HG02610 (cell line): ENCODE measurements around the gene CCDC170.
"Not testable (repeated sequence)": the region's sequence is repeated elsewhere in the genome, so short reads cannot be mapped to it uniquely, and the experiment has no call there.

ENCODE experiments used
- ATAC-seq: cut with Tn5 transposase; IDR thresholded peaks from one replicate; pipeline ENCODE4 v1.9.1; 2021; ENCODE audit warnings: mild to moderate bottlenecking, moderate library complexity; ENCODE audit not compliant: unreplicated experiment

The CCDC170 gene

DNA sequence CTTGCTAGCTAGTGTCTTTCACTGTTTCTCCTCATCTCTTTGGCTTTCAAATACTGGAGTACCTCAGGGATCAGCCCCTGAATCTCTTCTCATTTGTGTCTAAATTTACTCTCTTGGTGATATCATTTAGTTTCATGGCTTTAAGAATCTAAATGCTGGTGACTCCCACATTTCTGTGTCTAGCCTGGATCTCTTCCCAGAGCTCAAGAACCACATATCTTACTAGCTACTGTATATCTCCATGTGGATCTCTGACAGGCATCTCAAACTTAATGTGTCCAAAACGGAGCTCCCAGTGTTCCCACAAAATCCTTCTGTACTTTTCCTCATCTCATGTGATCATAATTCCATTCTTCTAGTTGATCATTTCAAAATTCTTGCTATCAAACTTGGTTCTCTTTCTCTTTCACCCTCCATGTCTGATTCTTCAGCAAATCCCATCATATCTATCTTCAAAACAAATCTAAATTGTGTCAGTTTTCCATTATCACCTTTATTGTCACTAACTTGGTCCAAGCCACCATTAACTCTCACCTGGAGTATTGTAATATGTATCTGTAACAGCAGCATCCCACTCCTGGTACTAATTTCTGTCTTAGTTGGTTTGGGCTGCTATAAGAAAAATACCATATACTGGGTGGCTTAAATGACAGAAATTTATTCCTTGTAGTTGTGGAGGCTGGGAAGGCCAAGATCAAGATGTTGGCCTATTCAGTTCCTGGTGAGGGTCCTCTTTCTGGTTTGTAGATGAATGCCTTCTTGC, 45.9 kb downstream of the CCDC170 start:
- no peak for ATAC-seq

DNA sequence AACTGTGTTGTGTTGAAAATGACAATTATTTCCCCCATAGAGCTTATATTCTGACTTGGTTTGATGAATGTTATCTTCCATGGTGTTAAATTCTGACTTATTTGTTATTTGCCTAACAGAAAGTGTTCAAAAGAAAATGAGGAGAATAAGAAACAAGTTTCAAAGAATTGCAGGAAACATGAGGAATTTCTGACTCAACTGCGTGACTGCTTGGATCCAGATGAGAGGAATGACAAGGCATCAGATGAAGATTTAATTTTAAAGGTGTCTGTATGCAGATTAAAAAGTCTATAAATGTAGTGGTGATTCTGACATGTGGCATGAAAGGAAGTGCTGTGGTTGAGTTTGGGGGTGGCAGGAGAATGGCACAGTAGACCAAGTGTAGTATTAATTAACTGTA, 50.6 kb downstream of the CCDC170 start:
- ATAC-seq, result no peak

DNA sequence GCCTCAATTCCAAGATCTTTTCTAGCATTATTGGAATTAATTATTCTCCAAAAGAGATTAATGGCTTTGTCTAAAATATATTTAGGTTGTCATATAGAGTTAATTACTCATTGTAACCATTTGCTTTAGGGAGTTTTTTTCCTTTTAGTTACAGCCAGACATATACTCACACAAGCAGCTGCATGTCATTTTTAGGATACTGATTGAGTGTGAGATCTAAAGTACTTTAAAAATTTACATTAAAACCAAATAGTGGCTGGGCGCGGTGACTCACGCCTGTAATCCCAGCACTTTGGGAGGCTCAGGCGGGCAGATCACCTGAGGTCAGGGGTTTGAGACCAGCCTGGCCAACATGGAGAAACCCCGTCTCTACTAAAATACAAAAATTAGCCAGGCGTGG, 51.1 kb downstream of the CCDC170 start:
- not testable (repeated sequence) for ATAC-seq

DNA sequence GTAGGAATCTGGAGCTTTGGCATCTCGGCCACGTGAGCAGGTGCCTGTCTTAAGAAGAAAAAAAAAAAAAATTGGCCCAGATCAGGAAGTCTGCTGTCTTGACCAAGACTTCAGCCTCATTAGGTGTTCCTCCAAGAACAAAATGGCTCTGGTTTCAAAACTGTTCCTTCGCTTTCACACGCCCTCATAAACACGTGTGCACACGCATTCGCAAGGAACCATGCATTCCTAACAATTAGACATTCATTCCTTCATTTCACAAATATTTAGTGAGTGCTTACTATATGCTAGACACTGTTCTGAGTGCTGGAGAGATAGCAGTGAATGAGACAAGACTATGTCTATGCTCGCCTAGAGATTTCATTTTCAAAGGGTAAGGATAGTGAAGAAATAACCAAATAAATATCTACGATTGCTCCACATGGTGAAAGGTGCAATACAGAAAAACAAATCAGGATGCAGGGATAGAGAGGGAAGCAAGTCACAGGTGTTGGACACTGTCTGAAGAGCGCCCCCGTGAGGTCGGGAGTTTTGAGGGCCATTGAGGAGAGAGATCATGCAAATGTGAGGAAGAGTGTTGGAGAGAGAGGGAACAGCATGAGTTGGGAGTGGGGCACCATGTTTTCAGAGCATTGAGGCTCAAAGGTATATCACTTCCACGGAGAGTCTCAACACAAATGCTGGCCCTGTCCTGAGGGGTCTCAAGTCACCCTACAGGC, 53.3 kb downstream of the CCDC170 start:
- ATAC-seq, result no peak

DNA sequence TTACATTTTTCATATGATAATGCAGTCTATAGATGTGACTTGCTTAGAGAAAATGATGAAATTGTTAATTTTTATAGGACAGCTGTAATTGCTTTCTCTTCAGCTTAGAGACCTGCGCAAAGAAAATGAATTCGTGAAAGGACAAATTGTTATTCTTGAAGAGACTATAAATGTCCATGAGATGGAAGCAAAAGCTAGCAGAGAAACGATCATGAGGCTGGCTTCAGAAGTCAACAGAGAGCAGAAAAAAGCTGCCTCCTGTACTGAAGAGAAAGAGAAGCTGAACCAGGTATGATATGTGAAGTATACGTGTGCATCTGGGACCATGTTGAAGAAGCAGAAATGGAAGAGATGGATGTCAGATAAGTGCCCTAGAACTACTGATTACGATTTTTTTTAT, 54.4 kb downstream of the CCDC170 start:
- no peak for ATAC-seq

DNA sequence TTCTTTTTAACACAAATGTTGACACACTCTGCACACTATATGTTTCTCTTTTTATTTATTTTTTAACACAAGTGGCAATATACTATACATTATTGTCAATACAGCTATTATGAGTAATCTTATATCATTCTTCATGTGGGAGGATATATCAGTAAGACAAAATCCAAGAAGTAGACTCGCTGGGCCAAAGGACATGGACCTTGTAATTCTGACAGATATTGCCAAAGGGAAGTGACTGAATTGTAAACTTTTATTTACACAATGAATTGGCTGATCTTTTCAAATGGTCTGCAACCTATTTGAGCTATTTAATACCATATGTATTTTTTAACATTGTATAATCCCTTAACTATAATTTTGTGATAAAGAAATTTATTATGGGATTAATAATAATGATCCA, 56.0 kb downstream of the CCDC170 start:
- ATAC-seq, result no peak

DNA sequence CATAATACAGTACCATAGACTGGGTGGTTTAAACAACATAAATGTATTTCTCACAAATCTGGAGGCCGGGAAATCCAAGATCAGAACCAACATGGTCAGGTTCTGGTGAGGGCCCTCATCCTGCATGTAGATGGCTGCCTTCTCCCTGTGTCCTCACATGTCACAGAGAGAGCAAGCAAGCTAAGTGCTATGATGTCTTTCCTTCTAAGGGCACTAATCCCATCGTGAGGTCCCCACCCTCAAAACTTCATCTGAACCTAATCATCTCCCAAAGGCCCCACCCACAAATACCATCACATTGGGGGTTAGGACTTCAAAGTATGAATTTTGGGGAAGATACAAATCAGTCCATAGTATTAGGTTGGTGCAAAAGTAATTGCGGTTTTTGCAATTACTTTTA, 56.8 kb downstream of the CCDC170 start:
- ATAC-seq, result no peak

DNA sequence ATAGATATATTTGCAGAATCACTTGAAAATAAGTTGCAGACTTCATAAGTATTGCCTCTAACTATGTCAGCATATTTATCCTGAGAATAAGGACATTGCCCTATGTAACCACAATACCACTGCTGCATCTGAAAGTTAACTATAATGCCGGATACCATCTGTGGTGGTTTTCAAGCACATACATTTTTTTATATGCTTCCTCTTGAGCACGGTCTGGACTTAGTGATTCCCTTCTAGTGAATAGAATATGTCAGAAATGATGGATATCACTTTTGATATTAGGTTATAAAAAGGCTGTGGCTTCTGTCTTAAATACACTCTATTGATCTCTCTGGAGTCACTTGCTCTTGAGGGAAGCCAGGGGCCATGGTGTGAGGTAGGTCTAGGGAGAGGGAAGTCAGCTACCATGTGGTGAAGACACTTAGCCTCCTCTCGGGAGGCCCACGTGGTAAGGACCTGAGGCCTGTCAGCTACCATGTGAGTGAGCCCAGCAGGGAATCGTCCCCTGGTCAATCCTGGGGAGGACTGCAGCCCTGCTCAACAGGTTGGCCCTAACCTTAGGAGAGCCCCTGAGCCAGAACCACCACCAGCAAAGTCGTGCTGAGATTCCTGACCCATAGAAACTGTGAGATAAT, 57.5 kb downstream of the CCDC170 start:
- ATAC-seq, result no peak

DNA sequence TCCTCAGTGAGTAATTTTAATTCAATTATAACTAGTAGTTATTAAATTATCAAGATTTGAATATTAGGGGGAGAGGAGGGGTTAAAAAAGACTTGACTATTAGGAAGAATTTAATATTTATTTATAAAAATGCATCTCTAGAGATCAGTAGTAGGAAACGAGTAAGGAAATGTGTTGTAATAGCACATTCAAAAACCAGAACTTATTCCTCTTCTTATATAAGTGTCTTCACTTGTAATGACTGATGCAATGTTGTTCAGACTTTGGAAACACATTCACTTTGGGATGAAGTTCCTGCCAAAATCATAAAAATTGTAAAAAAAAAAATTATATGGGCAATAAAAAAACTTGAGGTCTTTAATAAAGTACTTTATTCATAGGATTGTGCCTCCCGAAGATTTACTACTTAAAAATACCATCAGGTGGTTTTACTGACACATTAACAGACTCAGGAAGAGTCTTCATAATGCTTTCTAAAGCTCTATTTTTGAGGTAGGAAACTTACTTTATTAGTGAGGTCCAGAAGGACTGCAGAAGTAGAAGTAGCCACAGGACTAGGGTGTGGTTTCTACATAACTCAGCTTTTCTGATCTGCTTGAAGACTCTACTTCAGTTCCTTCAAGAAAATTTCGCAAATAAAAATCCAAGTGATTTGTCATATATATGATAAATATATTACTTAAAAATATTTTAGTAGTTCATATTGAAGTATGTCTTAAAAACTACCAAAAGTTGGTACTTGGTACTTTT, 59.8 kb downstream of the CCDC170 start:
- no peak for ATAC-seq

DNA sequence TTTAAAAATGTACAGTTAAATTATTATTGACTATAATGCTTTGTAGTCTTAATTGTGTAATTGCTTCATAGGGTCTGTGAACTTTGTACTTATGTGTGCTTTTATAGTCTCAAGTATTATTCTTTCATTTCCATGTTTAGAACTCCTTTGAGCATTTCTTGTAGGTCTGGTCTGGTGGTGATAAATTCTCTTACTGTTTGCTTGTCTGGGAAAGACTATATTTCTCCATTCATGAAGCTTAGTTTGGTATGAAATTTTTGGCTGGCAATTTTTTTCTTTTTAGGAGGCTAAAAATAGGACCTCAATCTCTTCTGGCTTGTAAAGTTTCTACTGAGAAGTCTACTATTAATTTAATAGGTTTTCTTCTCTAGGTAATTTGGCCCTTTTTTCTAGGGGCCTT, 67.4 kb downstream of the CCDC170 start:
- ATAC-seq, result no peak

DNA sequence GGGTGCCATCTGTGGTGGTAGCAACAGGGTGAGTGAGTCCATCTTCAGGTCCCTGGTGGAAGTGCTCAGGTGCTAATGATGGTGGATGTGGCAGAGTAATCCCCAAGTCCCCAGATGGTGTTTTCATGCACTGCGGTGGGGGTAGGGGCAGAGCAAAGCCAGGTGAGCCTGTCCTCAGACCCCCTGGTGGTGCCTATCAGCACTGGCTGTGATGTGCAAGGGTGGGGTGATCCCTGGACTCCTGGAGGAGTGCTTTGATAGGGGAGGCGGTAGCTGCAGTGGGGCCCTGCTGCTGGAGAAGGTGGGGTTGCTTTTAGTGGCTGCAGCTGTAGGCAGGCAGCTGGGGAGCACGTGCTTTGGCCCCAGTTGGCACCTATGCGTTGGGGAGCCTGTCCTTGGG, 70.8 kb downstream of the CCDC170 start:
- ATAC-seq, result no peak

DNA sequence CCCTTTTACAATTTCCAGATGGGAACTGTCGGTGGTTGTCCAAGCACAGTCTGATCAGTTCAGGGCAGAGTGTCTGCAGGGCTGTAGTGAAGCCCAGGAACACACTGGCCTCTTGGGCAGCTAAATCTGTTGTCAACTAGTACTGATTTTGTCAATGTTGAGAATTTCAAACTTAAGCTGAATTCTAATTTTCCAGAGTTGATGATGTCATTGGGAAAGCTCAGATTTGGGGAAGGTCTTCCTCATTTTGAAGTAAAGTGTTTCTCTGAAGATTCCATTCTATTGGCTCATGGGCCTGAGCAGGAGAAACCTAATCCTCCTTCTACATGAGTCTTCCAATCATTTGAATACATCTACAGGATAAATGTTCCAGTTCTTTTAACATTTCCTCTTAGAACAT, 72.1 kb downstream of the CCDC170 start:
- ATAC-seq, result no peak

DNA sequence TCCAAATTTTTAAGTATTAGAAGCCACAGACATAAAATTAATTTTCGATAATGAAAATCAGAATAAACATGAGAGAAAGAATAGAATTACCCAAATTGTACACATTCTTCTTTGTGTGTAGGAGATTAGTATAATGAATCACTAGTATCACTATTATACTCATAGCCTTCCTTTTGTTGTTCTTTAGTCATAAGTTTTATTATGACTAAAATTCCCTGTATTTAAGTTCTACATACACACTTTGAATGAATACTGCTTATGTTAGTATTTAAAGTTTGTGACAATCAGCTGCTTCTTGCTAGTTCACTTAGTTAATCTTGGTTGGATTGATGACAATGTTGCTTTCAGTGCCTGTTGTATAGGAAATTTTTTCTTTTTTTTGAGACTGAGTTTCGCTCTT, 72.7 kb downstream of the CCDC170 start:
- ATAC-seq, result no peak

DNA sequence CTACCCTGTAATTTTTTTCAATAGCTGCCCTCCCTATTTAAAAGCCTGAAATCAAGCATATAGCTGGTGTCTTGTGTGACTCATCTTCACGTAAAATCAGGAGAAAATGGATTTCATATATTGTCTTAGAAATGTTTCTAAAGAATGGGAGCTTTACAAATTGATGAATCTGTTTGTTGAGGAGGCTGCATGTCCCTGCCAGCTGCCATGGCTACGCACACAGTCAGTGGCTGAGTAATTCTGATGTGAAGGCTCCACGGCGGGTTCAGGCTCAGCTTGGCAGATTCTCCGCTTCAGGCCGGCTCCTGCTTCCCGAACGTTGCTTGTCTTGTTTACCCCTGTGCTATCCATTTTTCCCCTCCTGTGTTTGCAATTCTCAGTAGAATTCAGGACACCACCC, 82.8 kb downstream of the CCDC170 start:
- ATAC-seq, result no peak

DNA sequence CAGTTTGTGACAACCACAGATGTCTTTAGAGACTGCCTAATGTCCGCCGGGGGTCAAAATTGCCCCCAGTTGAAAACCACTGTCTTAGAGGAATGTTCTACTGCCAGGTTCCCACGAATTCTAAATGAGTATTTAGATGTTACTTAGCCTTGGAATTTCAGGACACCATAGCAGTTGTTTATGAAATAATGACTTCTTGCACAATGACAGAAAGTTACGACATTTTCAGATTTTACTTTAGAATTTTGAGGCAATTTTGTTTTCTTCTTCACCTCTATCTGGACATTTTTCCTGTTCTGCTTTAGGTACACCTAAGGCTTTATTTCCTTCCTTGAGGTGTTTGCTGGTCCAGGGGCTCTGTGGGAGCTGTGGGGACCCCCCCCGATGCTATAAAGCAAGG, 83.4 kb downstream of the CCDC170 start:
- ATAC-seq, result no peak

DNA sequence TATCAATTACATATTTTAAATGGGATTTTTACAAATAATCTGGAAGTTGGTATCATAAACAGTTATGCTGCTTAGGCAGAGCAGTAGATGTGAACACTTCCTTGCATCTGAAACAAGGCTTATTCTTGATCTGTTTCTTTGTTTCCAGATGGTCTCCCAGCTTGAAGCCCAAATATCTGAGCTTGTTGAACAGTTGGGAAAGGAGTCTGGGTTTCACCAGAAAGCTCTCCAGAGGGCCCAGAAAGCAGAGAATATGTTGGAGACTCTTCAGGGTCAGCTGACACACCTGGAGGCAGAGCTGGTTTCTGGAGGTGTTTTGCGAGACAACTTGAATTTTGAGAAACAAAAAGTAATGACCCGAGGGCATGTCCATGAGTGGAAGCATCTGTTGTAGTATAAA, 91.9 kb downstream of the CCDC170 start:
- ATAC-seq, result no peak

DNA sequence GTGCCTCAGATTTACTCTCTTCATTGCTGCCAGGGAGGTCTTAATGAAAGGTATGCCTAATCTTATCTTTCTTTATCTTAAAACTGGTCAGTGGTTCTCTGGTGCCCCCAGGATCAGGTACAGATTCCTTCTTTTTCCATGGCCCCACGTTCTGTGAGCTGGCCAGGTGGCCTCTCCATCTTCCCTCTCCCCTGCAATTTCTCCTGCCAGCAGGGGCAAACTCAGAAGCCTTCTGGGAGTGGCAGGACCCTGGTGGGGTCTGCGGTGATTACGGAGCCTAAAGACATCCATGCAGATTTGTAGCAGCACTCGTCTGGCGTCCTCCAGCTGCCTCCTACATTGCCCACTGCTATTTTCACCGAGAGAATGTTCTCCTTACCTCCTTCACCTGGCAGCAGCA, 95.8 kb downstream of the CCDC170 start:
- no peak for ATAC-seq

DNA sequence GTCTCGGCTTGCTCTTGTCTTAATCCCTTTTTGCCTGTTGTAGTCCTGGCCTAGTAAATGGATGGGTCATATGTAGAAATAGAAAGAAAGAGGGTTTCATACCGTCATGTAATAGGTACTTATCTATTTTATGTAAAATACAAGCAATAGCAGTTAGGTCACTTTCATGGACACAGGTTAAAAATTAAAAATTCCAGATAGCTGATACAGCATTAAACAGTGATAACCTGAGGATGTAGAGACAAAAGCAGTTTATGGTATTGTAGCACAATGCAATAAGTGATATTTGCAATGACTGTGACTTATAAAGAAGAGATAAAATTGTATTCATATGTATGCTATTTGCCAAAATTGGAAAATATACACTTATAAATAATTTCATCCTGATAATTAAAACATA, 96.9 kb downstream of the CCDC170 start:
- no peak for ATAC-seq

DNA sequence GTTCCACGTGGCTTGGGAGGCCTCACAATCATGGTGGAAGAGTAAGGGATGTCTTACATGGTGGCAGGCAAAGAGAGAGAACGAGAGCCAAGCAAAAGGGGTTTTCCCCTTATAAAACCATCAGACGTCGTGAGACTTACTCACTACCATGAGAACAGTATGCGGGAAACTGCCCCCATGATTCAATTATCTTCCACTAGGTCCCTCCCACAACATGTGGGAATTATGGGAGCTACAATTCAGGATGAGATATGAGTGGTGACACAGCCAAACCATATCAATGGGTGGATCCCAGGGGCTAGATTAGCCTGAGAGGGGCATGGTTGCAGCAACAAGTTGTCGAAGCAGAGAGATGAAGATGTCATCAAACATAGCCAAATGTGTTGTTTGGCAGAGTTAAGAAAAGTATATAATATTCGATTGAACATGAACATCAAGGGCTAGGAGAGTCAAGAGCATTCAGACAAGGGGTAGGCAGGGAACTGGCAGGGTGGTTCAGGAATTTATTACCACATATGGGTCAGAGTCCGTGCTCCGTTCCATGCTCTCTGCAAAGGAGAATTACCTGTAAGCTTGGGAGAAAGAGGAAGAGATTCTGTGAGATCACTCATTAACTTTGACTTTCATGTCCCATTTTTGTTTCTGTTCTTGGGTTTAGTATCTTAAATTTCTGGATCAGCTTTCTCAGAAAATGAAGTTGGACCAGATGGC, 98.8 kb downstream of the CCDC170 start:
- no peak for ATAC-seq

DNA sequence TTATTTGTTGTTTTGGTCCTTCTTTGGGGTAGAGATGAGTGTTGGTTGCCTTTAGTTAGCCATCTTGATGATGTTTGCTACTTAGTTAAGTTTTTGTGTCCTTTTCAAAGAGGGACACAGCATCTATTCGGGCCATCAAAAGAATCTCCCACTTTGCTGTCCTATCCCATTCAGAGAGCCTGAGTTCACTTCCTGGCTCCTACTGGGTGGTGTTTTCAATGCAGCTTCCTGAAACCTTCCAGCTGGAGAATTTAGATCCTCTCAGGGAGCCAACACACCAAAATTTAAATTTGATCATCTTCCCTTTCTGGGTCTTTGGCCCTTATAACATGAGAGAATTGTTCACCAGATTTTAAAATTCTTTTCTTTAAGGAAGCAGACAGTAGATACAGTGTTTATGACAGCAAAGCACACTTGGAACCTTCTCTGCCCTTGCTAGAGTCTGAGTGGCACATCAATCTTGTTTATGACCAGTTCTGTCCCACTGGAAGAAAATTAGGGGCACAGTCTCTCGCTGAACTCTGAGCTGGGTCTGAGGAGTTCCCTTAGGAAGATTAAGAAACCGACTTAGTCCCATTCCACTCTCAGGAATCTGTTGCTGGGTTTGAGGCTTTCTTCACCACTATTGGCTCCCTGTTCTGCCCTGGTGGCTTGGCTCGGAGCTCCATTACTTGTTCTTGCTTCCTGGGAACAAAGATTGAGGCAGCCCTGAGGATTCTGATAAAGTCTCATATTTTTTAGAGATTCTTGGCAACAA, 115.5 kb downstream of the CCDC170 start:
- ATAC-seq, result no peak
